Karpas-422 (cell line): ENCODE measurements around the gene SNTG2. TPM values are rescaled to one million over a fixed set of nuclear protein-coding genes. Genes with fewer than 3 reads are reported as not detected.

Source experiments
- DNase-seq: peaks from one replicate; pipeline ENCODE4 v3.0.0-alpha.2; 2015
- H2AFZ ChIP-seq: fragments of 200-600 bp; sonication (generic); 2 replicates; pipeline ENCODE4 v1.6.1; 2014; ENCODE audit warnings: antibody characterized with exemption, low read length, mixed read lengths
- H3K27ac ChIP-seq: fragments of 200-600 bp; sonication (generic); 2 replicates; pipeline ENCODE4 v1.5.1; 2014; ENCODE audit warnings: mild to moderate bottlenecking, low read length, moderate library complexity
- H3K27me3 ChIP-seq: fragments of 200-600 bp; sonication (generic); 2 replicates; pipeline ENCODE4 v1.6.1; 2014; ENCODE audit warnings: low read length, mixed read lengths
- H3K36me3 ChIP-seq: fragments of 200-600 bp; sonication (generic); 2 replicates; pipeline ENCODE4 v1.6.1; 2014; ENCODE audit warnings: low read length, mixed read lengths; ENCODE audit not compliant: insufficient read depth
- H3K4me1 ChIP-seq: fragments of 200-600 bp; sonication (generic); 2 replicates; pipeline ENCODE4 v1.6.1; 2014; ENCODE audit warnings: mild to moderate bottlenecking, low read length, mixed read lengths
- H3K4me2 ChIP-seq: fragments of 200-600 bp; sonication (generic); 2 replicates; pipeline ENCODE4 v1.6.1; 2014; ENCODE audit warnings: low read length, low read depth, mild to moderate bottlenecking; ENCODE audit not compliant: poor library complexity, severe bottlenecking
- H3K4me3 ChIP-seq: fragments of 200-600 bp; sonication (generic); 2 replicates; pipeline ENCODE4 v1.5.1; 2014; ENCODE audit warnings: mild to moderate bottlenecking, antibody characterized with exemption, low read length, mixed read lengths
- H3K79me2 ChIP-seq: fragments of 200-600 bp; sonication (generic); 2 replicates; pipeline ENCODE4 v1.6.1; 2014; ENCODE audit warnings: mild to moderate bottlenecking, low read length, mixed read lengths
- H3K9ac ChIP-seq: fragments of 200-600 bp; sonication (generic); 2 replicates; pipeline ENCODE4 v1.6.0; 2014; ENCODE audit warnings: low read length
- H3K9me2 ChIP-seq: fragments of 200-600 bp; sonication (generic), shearing (Covaris generic); replicated peaks from 2 replicates; pipeline ENCODE4 v1.6.0; 2014; ENCODE audit warnings: mild to moderate bottlenecking, low read length, moderate library complexity; ENCODE audit not compliant: insufficient read depth
- H3K9me3 ChIP-seq: fragments of 300-700, 200-600 bp; sonication (generic); 2 replicates; pipeline ENCODE4 v1.6.1; 2014; ENCODE audit warnings: low read length, mixed read lengths
- H4K20me1 ChIP-seq: fragments of 200-600 bp; sonication (generic); 2 replicates; pipeline ENCODE4 v1.6.1; 2014; ENCODE audit warnings: mild to moderate bottlenecking, antibody characterized with exemption, low read length, low read depth; ENCODE audit not compliant: insufficient read depth
- total RNA-seq: library from RNA; depleted of rRNA; stranded (reverse); fragments of >200 nt; shearing (Covaris generic); gene quantifications from 2 replicates; pipeline ENCODE4 v1.2.3, GENCODE V29; 2014; ENCODE audit warnings: low replicate concordance

The SNTG2 gene
- total RNA-seq, 1 experiment from 2014 or later, result not detected

GRCh38 chr2:1170711-1171110 lies 220.1 kb downstream of the SNTG2 start:
- H4K20me1 ChIP-seq, result no peaks in the 10 kb centered on the region
- no peaks in the 10 kb centered on the region for H3K79me2 ChIP-seq
- no peak overlapping the region for H3K4me2 ChIP-seq
- H3K4me1 ChIP-seq, result no peaks in the 10 kb centered on the region; the same call in 1 of the 2 replicates
- DNase-seq, result no peak
- no peaks in the 10 kb centered on the region for H3K9me3 ChIP-seq
- H2AFZ ChIP-seq, result no peak overlapping the region
- no peak overlapping the region for H3K27ac ChIP-seq
- no peak overlapping the region for H3K4me3 ChIP-seq
- no peaks in the 10 kb centered on the region for H3K9me2 ChIP-seq
- H3K9ac ChIP-seq, result no peak overlapping the region
- no peaks in the 10 kb centered on the region for H3K36me3 ChIP-seq
- no peaks in the 10 kb centered on the region for H3K27me3 ChIP-seq

- no peaks in the 10 kb centered on the region for H3K9me3 ChIP-seq
- H3K36me3 ChIP-seq, result no peaks in the 10 kb centered on the region
- H2AFZ ChIP-seq, result no peak overlapping the region
- no peak overlapping the region for H3K27ac ChIP-seq
- no peaks in the 10 kb centered on the region for H3K27me3 ChIP-seq
- DNase-seq, result no peak
- H4K20me1 ChIP-seq, result no peaks in the 10 kb centered on the region
- H3K79me2 ChIP-seq, result no peaks in the 10 kb centered on the region
- no peak overlapping the region for H3K4me3 ChIP-seq
- no peak overlapping the region for H3K4me2 ChIP-seq
- H3K4me1 ChIP-seq, result peaks cover 4% of the 10 kb centered on the region
- H3K9me2 ChIP-seq, result no peaks in the 10 kb centered on the region
- no peak overlapping the region for H3K9ac ChIP-seq
Observed at GRCh38 chr2:1173528-1173927, 222.9 kb downstream of the SNTG2 start.

DNA sequence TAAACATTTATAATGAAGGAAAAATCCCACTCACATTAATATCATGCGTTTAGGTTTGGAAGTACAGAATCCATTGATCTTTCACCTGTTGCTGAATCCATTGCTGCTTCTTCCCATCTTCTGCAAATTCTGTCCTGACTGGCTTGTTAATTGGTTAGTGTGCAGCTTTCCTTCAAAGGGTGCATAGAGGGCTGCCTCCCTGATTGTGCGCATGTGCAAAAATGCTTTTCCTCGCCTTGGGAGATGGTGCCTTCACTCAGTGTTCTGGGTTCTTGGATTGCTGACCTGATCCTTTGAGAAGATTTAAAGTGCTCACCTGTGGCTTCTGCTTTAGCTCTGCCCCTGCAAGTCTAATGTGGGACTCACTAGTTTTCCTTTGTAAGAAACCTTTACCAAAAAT lies 231.2 kb downstream of the SNTG2 start:
- Histone ChIP-seq H3K9me3 (no peaks in the 10 kb centered on the region), H4K20me1 (no peaks in the 10 kb centered on the region), H3K9me2 (no peaks in the 10 kb centered on the region), H3K79me2 (no peaks in the 10 kb centered on the region), H3K9ac (no peak overlapping the region), H3K4me2 (no peak overlapping the region), H3K4me1 (no peaks in the 10 kb centered on the region), H3K36me3 (no peaks in the 10 kb centered on the region), H3K27ac (no peak overlapping the region), H3K4me3 (no peak overlapping the region), H2AFZ (no peak overlapping the region), H3K27me3 (no peaks in the 10 kb centered on the region; the same call in 1 of the 2 replicates)
- DNase-seq, result no peak

- Histone ChIP-seq H3K4me2 (no peak overlapping the region), H3K79me2 (no peaks in the 10 kb centered on the region), H3K36me3 (no peaks in the 10 kb centered on the region), H3K9ac (no peak overlapping the region), H2AFZ (no peak overlapping the region), H3K9me3 (no peaks in the 10 kb centered on the region), H4K20me1 (no peaks in the 10 kb centered on the region), H3K4me1 (no peaks in the 10 kb centered on the region), H3K27me3 (no peaks in the 10 kb centered on the region; the same call in 1 of the 2 replicates), H3K4me3 (no peak overlapping the region), H3K27ac (no peak overlapping the region), H3K9me2 (no peaks in the 10 kb centered on the region)
- no peak for DNase-seq
Observed at GRCh38 chr2:1183300-1183699, 232.7 kb downstream of the SNTG2 start.

DNA sequence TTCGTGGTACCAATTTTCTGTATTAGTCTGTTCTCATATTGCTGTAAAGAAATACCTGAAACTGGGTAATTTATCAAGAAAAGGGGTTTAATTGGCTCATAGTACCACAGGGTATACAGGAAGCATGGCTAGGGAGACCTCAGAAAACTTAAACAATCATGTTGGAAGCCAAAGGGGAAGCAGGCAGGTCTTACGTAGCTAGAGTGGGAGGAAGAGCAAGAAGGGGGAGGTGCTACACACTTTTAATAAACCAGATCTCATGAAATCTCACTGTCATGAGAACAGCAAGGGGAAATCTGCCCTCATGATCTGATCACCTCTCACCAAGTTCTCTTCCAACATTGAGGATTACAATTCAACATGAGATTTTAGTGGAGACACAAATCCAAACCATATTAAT lies 235.8 kb downstream of the SNTG2 start:
- no peaks in the 10 kb centered on the region for H3K9me3 ChIP-seq

GRCh38 chr2:1187189-1187588 lies 236.5 kb downstream of the SNTG2 start:
- H3K9me2 ChIP-seq, result no peaks in the 10 kb centered on the region
- H3K9me3 ChIP-seq, result no peaks in the 10 kb centered on the region
- no peaks in the 10 kb centered on the region for H3K79me2 ChIP-seq
- H3K4me3 ChIP-seq, result no peak overlapping the region
- no peak overlapping the region for H2AFZ ChIP-seq
- no peak overlapping the region for H3K27ac ChIP-seq
- no peak for DNase-seq
- no peak overlapping the region for H3K4me2 ChIP-seq
- no peak overlapping the region for H3K9ac ChIP-seq
- no peaks in the 10 kb centered on the region for H4K20me1 ChIP-seq
- no peaks in the 10 kb centered on the region; the same call in 1 of the 2 replicates for H3K27me3 ChIP-seq
- H3K36me3 ChIP-seq, result no peaks in the 10 kb centered on the region
- no peaks in the 10 kb centered on the region for H3K4me1 ChIP-seq

More for the DNA sequence above, 235.8 kb downstream of the SNTG2 start:
- no peak overlapping the region for H3K4me3 ChIP-seq
- H3K36me3 ChIP-seq, result no peaks in the 10 kb centered on the region
- no peaks in the 10 kb centered on the region; the same call in 1 of the 2 replicates for H3K27me3 ChIP-seq
- no peak for DNase-seq
- H4K20me1 ChIP-seq, result no peaks in the 10 kb centered on the region
- no peaks in the 10 kb centered on the region for H3K9me2 ChIP-seq
- H3K79me2 ChIP-seq, result no peaks in the 10 kb centered on the region
- H2AFZ ChIP-seq, result no peak overlapping the region
- H3K27ac ChIP-seq, result no peak overlapping the region
- H3K4me2 ChIP-seq, result no peak overlapping the region
- H3K9ac ChIP-seq, result no peak overlapping the region
- H3K4me1 ChIP-seq, result no peaks in the 10 kb centered on the region

- Histone ChIP-seq H2AFZ (no peak overlapping the region), H3K9me2 (no peaks in the 10 kb centered on the region), H3K27me3 (no peaks in the 10 kb centered on the region), H4K20me1 (no peaks in the 10 kb centered on the region), H3K9me3 (peaks cover 11% of the 10 kb centered on the region; the same call in 1 of the 2 replicates), H3K79me2 (no peaks in the 10 kb centered on the region), H3K4me3 (no peak overlapping the region), H3K4me2 (no peak overlapping the region), H3K27ac (no peak overlapping the region), H3K4me1 (no peaks in the 10 kb centered on the region), H3K36me3 (no peaks in the 10 kb centered on the region), H3K9ac (no peak overlapping the region)
- DNase-seq, result no peak
Observed at GRCh38 chr2:1192121-1192520, 241.5 kb downstream of the SNTG2 start.

DNA sequence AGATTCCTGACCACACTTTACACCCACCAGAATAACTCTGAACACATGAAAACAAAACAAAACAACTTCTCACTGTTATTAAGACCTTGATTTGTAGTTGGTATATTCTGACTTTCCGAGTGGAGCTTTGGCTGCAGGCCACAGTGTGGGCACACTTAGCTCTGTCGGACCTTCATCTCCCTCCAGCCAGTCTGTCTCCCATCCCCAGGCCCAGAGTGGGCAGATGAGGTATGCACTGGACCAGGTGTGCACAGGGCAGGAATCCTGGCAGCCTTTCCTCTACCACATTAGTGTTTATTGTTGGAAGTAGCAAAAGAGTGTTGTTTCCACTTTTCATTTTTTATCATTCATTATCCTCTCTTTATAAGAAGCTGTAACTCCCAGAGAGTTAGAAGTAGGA lies 243.2 kb downstream of the SNTG2 start:
- no peak overlapping the region for H3K4me2 ChIP-seq
- H3K4me1 ChIP-seq, result no peaks in the 10 kb centered on the region
- H2AFZ ChIP-seq, result no peak overlapping the region
- H3K79me2 ChIP-seq, result no peaks in the 10 kb centered on the region
- no peaks in the 10 kb centered on the region for H4K20me1 ChIP-seq
- no peak for DNase-seq
- H3K27ac ChIP-seq, result no peak overlapping the region
- H3K9me2 ChIP-seq, result no peaks in the 10 kb centered on the region
- H3K9me3 ChIP-seq, result peaks cover 11% of the 10 kb centered on the region; the same call in 1 of the 2 replicates
- H3K27me3 ChIP-seq, result no peaks in the 10 kb centered on the region
- no peak overlapping the region for H3K4me3 ChIP-seq
- H3K9ac ChIP-seq, result no peak overlapping the region
- no peaks in the 10 kb centered on the region for H3K36me3 ChIP-seq

GRCh38 chr2:1203772-1204171 lies 253.1 kb downstream of the SNTG2 start:
- no peaks in the 10 kb centered on the region for H3K27me3 ChIP-seq
- no peak for DNase-seq
- H3K4me1 ChIP-seq, result no peaks in the 10 kb centered on the region
- H3K9ac ChIP-seq, result no peak overlapping the region
- H3K4me3 ChIP-seq, result no peak overlapping the region
- no peak overlapping the region for H2AFZ ChIP-seq
- no peaks in the 10 kb centered on the region for H3K36me3 ChIP-seq
- H3K27ac ChIP-seq, result no peak overlapping the region
- no peaks in the 10 kb centered on the region for H4K20me1 ChIP-seq
- H3K9me3 ChIP-seq, result no peaks in the 10 kb centered on the region
- no peaks in the 10 kb centered on the region for H3K9me2 ChIP-seq
- H3K79me2 ChIP-seq, result no peaks in the 10 kb centered on the region
- H3K4me2 ChIP-seq, result no peak overlapping the region
